ENCODE results near the gene TMEM106C.

TMEM106C gene

DNA sequence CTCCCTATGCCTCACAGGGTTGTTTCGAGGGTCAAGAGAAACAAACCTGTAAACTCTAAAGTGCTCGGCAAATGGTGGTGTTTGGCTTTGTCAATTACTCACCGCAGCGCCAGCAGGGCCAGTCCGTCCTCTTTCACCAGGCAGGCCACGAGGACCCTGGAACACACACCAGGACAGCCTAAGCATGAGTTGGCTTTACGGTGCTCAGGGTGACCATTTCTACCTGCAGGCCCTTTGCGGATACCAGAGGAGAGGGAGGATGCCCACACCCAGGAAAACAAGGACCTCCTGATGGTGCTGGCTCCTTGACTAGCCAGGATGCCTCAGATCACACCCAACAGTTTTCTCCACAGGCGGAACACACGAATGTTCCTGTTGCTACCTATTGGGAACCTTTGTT is 29.4 kb downstream of the TMEM106C start:
- DNase-seq (ENCODE audit: low read depth in 3 of 3, low spot score in 1 of 3), result no peak

GRCh38 chr12:47993491-47993890 is 30.1 kb downstream of the TMEM106C start:
- DNase-seq (ENCODE audit: low read depth in 3 of 3, low spot score in 1 of 3), result no peak

- no peak for DNase-seq (ENCODE audit: low read depth in 3 of 3, low spot score in 1 of 3)
Observed at GRCh38 chr12:47995981-47996401, 32.6 kb downstream of the TMEM106C start.

DNA sequence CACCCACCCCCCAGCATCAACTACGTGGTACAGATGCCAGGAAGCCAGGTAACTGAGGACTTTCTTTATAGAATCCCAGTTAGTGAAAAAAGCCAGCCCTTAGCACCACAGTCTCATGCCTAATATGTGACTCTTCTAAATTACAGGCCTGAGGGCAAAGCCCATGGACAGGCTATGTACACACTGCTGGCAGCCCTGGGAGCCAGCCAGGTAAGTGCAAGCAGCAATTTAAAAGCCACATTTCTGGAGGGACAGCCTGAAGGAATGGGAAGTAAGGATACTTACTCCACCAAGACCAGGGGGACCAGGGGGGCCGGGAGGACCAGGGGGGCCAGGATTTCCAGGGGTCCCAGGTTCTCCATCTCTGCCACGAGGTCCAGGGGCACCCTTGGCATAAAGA is 33.9 kb downstream of the TMEM106C start:
- no peak for DNase-seq (ENCODE audit: low read depth in 3 of 3, low spot score in 1 of 3)

DNA sequence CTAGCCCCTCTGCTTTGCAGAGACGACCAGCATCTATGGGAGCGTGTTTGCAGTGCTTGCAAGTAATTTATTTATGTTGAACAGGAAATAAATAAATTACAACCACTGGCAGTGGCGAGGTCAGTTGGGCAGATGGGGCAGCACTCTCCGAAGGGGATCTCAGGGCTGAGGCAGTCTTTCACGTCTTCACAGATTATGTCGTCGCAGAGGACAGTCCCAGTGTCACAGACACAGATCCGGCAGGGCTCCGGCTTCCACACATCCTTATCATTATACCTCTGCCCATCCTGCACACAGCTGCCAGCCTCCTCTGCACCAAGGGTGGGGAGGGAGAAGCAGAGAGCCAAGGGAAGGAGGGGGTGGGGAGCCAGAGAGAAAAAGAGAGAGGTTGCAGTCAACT is 36.4 kb downstream of the TMEM106C start:
- DNase-seq (ENCODE audit: low read depth in 3 of 3, low spot score in 1 of 3), result no peak

GRCh38 chr12:48000878-48001504 is 37.6 kb downstream of the TMEM106C start:
- DNase-seq (ENCODE audit: low read depth in 3 of 3, low spot score in 1 of 3), result no peak

GRCh38 chr12:48001505-48002413 is 38.4 kb downstream of the TMEM106C start:
- DNase-seq (ENCODE audit: low read depth in 3 of 3, low spot score in 1 of 3), result no peak

- DNase-seq (ENCODE audit: low read depth in 3 of 3, low spot score in 1 of 3), result no peak
Observed at GRCh38 chr12:48002414-48002730, 39.0 kb downstream of the TMEM106C start.

DNA sequence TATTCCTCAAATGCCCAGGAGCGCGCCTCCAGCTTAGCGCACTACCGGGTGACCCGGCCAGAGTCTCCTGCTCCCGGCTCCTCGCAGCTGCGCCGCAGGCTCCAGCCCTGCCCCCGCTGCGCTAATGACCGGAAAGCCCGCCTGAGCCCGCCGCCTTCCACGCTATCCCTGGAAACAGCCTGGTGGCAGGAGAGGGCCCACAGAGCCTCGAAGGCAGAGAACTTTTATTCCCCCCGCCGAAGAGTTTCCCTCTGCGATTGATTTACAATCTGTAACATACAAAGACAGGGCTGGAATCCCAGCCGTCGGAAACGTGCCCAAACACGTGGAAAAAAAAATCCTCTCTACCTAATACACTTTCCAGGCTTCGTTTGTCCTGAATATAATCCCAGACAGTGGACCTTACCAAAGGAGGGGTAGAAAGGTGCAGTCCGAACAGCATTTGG is 39.4 kb downstream of the TMEM106C start:
- no peak for DNase-seq (ENCODE audit: low read depth in 3 of 3, low spot score in 1 of 3)

DNA sequence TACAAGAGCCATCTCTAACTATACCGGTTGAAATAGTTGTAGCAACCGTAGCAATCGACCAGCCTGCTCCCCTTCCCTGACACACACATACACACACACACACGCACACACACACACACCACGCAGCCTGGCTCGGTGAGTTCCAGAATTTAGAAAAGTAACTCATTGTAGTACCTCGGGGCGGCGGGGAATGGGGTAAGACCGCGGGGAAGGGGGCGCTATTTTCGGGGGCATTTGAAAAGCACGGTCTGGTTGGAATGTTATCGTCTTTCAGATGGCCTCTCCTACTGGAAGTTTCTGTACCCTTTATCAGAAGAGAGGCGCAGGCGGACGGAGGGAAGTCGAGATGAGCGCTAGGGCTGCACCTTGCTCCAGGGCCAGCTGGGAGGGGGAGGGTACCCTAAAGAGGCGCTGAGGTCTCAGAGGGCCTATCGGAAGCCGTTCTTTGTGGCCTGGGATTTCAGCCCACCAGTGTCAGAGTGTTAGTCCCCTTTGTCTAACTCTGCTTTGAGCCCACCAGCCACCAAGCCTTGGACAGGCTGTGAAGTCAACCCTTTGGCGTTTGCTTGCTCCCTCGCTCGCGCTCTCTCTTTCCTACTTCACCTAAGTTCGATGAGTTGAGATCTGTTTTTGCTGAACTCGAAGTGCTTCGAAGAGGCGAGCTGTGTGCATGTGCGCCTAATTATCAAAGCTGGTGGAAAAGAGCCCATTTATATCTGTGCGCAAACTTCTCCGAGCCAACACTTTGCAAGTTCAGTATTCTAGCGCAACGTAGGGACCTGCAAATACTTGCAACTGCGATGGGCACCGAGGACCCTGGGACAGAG is 40.0 kb downstream of the TMEM106C start:
- no peak for DNase-seq (ENCODE audit: low read depth in 3 of 3, low spot score in 1 of 3)

- DNase-seq (ENCODE audit: low read depth in 3 of 3, low spot score in 1 of 3), result no peak
Observed at GRCh38 chr12:48004053-48004941, 40.9 kb downstream of the TMEM106C start, which contains the start of gene COL2A1. Gene COL2A1, minus strand, starts transcription at chr12:48004476. Its CDS starts 155 bp downstream, at chr12:48004321.

GRCh38 chr12:48005001-48005749 is 41.8 kb downstream of the TMEM106C start:
- no peak for DNase-seq (ENCODE audit: low read depth in 3 of 3, low spot score in 1 of 3)

DNA sequence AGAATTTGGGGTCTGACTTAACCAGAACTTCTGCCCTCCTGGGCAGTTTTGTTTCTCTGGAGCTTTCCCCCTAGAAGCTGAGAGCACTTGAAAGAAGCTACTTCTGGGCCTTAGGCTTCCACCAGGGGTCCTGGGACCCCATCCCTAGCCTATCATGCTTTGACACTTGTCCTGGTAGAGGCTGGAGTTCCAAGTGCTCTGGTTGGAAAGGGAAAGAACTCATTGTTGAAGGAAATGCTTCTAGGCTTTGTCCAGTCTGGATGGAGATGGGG is 42.3 kb downstream of the TMEM106C start:
- DNase-seq (ENCODE audit: low read depth in 3 of 3, low spot score in 1 of 3), result no peak

- no peak for DNase-seq (ENCODE audit: low read depth in 3 of 3, low spot score in 1 of 3)
Observed at GRCh38 chr12:48007206-48007605, 43.8 kb downstream of the TMEM106C start.

GRCh38 chr12:48008349-48008748 is 45.0 kb downstream of the TMEM106C start:
- no peak for DNase-seq (ENCODE audit: low read depth in 3 of 3, low spot score in 1 of 3)

DNA sequence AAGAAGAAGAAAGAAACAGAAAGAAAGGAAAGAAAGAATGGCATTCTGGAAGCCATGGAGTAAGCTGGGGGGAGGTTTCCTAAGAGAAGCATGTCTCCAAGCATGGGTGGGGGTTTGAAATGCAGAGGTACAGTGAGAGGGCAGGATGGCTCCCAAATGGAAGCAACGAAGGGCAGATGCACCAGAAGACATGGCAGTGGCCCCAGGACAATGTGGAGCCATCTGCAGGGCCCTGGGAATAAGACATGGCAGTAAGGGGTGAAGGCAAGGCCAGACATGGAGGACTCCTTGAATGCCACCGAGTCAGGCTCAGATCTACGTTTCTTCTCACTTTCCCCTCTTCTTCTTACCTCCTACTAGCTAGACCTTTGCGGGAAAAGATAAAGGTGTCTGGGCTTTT is 45.6 kb downstream of the TMEM106C start:
- DNase-seq (ENCODE audit: low read depth in 3 of 3, low spot score in 1 of 3), result no peak

DNA sequence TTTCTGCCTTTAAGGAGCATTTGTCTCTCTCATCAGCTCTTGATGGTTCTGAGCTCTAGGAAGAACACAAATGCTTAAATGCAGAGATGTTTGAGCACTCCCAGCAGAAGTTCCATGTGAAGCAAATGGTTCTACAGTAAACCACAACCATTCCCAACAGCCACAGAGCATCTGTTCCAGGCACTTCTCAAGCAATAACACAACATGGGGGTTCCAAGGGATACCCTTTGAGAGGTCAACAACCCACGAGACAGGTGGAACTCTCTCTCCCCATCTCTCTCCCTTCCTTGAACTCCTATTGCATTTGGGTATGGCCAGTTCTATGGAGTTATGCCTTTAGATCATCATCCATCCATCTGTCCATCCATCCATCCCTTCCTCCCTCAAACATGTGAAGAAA is 46.1 kb downstream of the TMEM106C start:
- DNase-seq (ENCODE audit: low read depth in 3 of 3, low spot score in 1 of 3), result no peak

DNA sequence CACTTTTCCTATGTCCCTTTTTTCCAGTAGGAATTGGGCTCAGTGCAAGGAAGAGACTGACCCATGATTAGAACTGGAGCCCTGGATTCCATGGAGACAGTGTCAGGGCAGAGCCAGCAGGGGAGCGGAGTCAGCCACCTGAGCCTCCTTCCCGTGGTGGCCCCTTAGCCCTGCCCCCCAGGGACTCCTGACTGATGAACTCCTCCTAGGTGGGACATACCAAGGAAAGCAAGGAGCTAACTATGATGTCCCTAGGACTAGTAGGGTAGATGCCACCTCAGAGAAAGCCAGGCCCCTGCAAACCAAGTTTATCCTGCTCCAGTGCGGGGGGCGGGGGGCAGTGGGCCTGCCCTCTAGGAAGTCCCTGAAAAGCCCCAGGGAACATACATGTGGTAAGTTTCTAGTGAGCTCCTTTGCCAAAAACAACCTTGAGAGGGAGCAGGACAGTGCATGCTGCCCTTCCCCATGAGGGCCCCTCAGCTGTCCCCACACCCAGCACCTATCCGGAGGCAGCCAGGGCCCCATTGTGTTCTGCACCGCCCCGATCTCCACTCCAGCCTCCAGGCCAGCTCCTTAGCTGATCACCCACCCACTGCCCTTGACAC is 47.1 kb downstream of the TMEM106C start:
- DNase-seq (ENCODE audit: low read depth in 3 of 3, low spot score in 1 of 3), result no peak

DNA sequence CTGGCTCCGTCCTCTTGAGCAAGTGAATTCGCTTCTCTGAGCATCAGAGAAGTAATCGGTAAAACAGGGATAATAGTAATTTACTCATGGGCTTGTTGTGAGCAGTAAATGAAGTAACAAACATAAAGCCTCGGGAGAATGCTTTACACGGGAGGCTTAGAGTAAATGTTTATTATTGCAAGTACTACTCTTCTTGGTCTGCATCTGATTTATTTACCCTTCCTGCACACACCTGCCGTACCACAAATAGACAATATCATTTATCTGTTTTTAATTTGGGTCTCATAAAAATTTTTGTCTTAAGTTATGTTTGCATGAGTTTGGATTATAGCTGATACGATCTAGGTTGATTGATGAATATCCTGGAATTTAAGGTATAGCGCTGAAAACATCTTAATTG is 48.7 kb downstream of the TMEM106C start:
- DNase-seq (ENCODE audit: low read depth in 3 of 3, low spot score in 1 of 3), result no peak

- no peak for DNase-seq (ENCODE audit: low read depth in 3 of 3, low spot score in 1 of 3)
Observed at GRCh38 chr12:48013287-48013686, 49.9 kb downstream of the TMEM106C start.

Measured in stimulated activated CD4-positive, alpha-beta T cell treated with anti-CD3 and anti-CD28 coated beads, TNF-alpha, amount 100 ng/mL, for 1 hour (primary cell).